Activated CD8-positive, alpha-beta memory T cell treated with anti-CD3 and anti-CD28 coated beads for 24 hours (primary cell): ENCODE data around the gene TPST2.
"Not testable (repeated sequence)": the region's sequence is repeated elsewhere in the genome, so short reads cannot be mapped to it uniquely, and the experiment has no call there.

ENCODE experiments used
- DNase-seq: peaks from one replicate; pipeline ENCODE4 v3.0.0-alpha.2; 2020

TPST2 gene

DNA sequence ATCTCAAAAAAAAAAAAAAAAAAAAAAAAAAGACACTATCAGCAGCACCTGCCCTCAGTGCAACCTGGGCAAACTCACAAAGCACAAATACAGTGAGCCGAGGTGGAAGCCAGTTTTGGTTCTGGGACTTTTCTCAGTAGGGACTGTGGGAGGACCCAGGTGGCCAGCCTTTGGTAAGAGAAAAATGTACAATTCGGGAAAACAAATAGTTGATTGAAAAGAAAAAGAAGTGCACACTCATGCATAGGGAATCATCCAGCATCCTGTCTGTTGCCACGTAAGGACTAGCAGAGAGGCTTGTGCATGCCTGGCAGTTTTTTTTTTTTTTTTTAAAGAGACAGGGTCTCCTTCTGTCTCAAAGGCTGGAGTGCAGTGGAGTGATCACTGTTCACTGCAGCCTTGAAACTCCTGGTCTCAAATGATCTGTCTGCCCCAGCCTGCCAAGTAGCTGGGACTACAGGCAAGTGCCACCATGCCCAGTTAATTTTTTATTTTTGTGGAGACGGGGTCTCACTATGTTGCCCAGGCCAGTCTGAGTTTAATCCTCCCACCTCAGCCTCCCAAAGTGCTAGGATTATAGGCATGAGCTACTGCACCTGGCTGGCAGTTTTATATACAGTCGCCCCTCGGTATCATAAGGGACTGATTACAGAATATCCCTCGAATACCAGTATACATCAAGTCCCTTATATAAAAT is 36.7 kb downstream of the TPST2 start:
- DNase-seq = no peak

DNA sequence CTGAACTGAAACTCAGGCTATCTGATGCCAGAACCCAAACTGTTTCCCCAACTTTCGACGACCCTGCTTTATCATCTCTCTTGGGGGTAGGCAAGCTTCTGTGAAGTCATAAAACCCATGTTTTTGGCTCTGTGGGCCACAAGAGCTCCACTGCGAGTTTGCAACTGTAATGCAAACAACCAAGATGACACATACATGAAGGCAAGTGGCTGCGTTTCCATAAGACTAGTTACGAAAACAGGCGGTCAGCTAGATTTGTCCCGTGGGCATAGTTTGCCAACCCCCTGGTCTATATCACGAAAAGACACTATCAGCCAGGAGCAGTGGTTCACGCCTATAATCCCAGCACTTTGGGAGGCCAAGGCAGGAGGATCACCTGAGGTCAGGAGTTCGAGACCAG is 37.5 kb downstream of the TPST2 start:
- DNase-seq = no peak

DNA sequence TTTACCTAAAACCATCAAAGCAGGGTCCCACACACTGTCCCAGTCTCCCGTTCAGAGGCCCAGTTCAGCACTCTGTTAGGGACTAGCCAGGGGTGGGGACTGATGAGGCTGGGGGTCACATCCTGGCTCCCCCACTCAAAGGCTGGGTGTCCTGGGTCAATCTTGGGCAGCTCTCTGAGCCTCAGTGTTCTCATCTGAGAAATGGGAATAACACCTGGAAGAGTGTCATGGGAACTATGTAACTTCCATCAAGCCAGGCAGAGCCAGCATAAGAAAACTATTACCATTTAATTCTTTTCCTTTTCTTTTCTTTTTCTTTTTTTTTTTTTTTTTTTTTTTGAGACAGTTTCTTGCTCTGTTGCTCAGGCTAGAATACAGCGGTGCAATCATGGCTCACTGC is 38.4 kb downstream of the TPST2 start:
- no peak for DNase-seq

DNA sequence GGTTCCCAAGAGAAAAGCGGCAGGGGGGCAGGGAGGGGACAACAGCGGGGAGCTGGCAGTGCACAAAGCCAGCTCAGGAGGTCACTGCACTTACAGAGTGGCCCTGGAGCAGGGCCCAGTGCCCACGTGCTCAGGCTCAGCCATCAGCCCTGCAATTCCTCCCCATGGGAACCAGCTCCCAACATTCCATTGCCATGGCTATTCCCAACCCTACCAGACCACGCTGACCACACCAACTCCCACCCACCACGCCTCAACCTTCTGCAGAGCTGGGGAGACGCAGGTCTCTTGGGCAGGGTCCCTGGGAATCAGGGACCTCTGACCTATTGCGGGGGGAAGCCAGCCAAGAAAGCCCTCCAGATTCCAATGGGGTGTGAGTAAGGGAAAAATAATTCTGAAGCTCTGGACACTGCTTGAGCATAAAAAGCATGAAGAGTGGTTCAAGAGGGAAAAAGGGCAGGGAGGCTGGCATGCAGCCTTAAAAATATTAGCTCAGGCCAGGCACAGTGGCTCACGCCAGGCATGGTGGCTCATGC is 39.4 kb downstream of the TPST2 start:
- no peak for DNase-seq

DNA sequence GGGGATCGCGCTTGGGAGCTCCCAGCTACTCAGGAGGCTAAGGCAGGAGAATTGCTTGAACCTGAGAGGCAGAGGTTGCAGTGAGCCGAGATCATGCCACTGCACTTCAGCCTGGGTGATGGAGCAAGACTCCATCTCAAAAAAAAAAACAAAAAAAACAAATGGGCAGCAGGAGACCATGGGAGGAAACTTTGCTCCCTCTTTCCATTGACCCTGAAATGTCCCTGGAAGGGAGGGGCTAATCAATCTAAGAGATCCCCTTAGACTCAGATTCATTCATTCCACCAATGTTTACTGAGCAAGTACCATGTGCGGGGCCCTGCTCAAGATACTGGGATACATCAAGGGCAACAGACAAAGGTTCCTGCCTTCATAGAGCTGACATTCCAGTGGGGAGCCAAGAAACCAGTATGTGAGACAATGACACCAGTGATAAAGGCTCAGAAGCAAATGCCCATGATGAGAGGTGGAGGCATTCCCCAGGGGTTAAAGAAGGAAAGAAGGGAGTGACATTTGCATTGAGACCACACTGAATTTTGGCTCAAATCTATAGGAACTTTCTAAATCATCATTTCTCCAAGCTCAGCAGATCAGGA is 39.9 kb downstream of the TPST2 start:
- DNase-seq = no peak

DNA sequence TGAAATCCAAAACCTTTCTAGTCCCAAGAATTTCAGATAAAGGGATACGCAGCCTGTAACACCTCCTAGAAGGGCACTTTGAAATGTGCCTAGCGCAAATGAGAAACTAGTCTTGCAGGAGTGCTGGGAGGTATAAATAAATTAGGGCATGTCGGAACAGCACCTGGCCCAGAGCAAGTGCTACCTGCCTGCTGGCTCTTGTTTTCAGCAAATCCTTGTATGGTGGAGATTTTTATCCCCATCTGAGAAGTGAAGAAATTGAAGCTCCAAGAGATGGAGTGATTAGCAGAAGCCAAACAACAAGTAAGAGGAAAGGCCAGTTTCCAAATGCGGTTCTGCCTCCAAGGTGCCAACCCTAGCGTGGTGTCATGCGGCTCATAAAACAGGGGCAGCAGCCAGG is 40.9 kb downstream of the TPST2 start:
- no peak for DNase-seq

DNA sequence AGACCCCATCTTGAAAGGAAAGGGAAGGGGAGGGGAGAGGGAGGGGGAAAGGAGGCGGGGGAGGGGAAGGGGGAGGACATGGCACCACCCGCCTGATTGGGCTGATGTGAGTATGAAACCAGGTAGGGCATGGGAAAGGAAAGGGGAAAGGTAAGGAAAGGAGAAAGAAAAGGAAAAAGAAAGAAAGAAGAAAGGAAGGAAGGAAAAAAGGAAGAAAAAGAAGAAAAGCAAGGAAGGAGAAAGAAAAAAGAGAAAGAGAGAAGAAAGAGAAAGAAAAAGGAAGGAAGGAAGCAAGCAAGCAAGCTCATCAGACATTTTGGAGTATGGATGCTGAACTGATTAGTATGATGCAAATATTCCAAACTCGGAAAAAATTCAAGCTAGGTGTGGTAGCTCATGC is 41.6 kb downstream of the TPST2 start:
- DNase-seq = no peak

DNA sequence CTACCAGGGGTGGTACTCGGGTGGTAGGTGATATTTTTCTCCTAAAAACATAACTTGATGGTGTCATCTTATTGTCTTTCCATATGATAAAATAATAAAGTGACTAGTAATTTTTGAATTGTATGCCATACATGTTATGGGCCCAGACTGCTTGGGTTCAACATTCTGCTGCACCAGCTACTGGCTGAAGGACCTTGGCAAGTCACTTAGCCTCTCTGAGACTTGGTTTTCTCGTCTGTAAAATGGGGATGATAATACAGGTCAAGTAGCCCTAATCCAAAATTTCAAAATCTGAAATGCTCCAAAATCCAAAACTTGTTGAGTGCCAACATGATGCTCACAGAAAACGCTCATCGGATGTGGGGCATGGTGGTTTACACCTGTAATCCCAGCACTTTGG is 42.1 kb downstream of the TPST2 start:
- DNase-seq = no peak

DNA sequence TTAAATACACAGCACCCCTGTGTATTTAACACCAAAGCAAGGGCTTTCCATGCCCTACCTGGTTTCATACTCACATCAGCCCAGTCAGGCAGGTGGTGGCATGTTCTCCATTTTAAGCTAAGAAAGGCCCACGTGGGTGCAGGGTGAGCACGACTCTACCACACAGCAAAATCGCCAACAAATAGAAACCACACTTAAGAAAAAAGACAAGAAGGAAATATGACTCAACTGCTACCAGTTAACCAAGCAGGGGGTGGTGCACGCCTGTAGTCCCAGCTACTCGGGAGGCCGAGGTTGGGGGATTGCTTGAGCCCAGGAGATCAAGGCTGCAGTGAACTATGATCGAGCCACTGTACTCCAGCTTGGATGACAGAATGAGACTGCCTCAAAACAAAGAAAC is 42.5 kb downstream of the TPST2 start:
- peak; percentile 73 for DNase-seq

DNA sequence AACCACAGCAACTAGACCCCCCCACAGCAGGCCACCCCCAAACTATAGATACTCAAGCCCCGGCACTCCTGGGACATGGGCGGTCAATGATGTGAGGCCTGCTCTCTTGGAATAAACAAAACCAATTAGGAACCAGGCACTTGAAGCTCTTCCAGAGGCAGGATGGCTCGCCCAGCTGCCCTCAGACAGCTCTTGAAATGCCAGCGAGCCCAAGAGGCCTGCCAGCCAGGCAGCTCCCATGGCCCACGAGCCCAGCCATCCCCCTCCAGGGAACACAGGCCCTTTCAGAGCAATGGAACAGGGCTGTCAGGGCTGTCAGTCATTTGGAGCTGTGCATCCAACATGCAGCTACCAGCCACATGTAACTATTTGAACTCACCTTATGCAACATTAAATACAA is 43.6 kb downstream of the TPST2 start:
- no peak for DNase-seq

DNA sequence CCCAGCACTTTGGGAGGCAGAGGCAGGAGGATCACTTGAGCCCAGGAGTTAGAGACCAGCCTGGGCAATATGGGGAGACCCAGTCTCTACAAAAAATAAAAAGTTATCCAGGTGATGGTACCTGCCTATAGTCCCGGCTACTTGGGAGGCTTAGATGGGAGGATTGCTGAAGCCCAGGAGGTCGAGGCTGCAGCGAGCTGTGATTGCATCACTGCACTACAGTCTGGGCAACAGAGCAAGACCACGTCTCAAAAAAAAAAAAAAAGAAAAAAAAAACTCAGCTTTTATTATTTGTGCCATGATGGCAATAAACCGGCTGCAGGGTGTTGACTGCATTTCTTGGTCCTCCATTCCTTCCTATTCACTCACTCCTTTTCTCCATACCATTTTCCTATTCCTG is 44.1 kb downstream of the TPST2 start:
- no peak for DNase-seq

DNA sequence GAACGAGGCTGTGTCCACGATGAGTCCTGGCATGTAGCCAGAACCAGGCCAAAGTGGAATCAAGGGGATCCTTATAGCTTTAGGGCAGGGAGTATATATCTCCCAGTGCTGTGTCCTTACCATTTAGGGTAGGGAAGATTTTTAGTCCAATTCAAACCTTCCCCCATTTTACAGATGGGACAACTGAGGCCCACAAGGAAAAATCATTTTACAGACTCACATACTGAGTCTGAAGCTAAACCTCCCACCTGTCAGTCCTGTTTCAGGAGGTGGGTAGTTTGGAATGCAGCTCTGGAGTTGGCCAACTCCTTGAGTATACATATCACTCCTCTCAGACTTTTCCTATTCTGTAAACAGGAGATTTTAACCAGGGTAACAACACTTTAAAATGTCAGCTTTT is 44.5 kb downstream of the TPST2 start:
- DNase-seq = no peak

DNA sequence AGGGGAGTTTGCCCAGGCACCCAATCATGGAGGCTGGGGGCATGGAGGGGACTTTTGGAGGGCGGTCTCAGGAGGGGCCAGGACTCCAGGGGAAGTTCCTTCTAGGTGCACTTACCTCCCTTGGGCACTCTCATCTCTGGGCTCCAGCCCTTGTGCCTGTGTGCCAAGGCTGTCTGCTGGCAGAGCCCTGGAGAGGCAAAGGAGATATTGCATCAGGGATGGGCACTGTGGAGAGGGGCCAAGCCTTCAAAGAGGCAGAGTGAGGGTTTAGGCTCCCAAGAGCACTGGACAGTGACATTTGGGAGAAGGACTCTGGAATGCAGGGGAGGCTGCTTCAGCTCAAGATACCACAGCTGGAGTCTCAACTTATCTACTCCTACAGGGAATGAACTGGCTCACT is 45.4 kb downstream of the TPST2 start:
- DNase-seq = no peak

DNA sequence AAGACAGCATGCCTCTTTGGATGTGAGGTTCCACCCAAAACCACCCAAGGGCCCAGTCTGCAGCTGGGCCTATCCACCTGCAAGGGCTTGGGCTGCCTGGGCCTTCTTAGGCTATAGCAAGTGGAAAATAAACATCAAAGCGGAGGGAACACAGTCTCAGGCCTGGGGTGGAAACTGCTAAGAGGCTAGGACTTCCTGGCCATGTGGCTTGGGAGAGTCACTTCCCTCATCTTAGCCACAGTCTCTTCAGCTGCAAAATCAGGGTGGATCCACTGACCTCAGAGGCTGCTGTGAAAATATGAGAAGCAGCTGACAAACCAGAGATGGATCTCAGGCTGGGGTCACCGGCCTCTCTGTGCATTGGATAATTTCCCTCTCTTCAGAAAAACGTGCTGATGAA is 47.1 kb downstream of the TPST2 start:
- no peak for DNase-seq

DNA sequence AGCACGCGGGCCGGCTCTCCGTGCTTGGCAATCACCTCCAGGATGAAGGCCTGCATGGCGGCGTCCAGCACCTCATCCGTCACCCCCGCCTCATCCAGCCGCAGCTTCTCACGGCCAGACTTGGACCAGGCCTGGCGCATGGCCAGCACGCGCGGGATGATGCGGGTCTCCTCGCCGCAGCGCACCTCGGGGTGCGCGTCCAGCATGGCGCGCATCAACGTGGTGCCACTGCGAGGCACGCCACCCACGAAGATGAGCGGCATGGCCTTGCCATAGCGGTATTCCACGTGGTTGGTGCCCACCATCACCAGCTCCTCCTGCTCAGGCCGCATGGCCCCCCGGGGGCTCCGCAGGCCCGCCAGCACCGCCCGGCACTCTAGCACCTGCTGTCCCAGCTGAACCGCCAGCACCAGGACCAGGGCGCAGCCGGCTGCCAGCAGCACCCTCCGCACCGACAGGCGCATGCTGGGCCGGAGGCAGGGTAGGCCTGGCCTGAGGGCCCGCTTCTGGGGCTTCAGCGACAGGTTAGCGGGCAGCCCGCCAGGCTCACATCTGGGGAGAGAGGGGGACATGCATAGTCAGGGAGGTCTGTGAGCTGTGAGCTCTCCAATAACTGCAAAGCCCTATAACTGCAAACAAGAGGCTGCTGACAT is 48.6 kb downstream of the TPST2 start:
- no peak for DNase-seq

DNA sequence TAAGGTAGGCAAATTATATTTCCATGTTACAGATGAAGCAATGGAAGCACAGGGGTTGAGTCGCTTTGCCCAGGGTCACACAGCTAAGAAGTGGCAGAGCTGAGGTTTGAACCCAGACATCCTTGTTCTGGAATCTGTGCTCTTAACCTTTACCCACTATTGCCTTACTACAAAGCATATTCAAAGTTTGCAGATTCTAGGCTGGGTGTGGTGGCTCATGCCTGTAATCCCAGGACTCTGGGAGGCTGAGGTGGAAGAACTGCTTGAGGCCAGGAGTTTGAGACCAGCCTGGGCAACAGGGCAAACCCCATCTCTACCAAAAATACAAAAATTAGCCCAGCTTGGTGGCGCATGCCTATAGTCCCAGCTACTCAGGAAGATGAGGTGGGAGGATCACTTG is 49.8 kb downstream of the TPST2 start:
- no peak for DNase-seq

DNA sequence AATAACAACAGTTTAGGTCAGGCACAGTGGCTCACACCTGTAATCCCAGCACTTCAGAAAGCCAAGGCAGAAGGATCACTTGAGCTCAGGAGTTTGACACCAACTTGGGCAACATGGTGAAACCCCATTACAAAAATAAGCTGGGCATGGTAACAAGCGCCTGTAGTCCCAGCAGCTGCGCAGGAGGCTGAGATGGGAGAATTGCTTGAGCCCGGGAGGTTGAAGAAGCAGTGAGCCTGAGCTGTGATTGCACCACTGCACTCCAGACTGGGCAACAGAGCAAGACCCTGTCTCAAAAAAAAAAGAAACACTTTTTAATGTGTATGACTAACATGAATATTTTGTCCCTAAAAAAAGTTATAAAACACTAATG is 53.2 kb downstream of the TPST2 start:
- no peak for DNase-seq

DNA sequence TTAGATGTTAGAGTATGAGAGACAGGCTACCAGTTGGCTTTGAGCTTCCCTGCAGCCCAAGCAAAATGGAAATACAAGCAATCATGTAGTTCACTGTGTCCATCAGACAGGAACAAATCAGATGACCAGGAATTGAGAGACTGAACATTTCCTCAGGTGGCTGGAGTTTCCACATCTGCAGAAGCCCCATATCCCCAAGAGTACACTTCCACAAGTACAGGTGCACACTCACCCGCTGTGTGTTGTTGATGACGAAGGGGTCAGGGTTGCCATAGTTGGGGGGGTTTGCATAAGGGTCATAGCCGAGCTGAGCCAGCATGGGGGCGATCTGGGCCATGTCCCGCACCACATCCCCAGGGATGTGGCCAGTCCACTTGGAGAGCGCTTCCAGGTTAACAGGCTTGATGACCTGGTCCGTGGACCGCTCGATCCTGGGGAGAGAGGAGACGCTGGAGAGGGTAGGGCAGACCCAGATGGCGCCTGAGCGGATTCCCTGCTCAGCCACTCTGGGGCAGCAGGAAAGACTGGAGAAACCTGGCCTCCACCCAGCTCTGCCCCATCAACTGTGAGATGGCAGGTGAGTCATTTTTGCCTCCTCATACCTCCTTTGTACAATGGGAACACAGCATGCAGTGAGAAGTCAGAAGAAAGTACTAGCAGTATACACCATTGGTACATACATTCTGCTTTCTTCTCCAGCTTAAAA is 53.7 kb downstream of the TPST2 start:
- no peak for DNase-seq

DNA sequence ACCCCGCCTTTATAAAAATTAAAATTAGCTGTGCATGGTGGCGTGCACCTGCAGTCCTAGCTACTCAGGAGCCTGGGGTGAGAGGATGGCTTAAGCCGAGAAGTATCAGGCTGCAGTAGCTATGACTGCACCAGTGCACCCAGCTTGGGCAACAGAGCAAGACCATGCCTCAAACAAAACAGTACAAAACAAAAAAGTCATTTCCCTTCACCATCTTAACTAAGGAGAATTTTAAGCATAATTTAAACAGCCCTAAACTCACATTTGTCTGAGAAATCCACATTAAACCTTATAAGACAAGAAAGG is 54.4 kb downstream of the TPST2 start:
- DNase-seq = no peak

DNA sequence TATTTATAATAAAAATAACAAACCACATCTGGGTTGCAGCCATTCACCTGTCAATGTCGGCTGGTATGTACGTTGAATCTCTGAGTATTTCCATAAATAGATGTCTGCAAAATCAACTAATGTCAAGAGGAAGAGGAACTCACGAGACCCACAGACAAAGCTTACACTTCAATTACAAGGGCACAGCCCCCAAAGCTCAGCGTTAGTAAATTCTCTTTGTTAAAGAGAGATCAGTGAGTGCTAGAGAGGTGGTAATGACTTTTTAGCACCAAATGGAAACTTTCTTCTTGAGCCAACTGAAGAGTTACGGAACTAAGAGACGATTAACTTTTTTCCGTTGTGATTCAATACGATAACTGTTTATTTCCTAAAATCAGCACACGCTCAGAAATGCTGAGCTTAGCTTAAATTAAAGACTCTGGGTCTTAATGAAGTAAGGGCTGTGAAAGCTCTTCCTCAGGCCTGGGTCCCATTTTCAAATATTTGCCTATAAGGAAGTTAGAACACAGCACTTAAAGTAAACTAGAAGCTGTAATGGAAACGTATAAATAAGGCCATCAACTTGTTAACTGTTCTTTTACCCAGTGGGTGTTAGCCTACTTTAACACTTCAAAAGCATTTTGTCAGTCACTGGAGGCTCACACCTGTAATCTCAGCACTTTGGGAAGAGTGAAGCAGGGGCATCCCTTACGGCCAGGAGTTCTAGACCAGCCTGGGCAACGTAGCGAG is 54.9 kb downstream of the TPST2 start:
- no peak for DNase-seq

DNA sequence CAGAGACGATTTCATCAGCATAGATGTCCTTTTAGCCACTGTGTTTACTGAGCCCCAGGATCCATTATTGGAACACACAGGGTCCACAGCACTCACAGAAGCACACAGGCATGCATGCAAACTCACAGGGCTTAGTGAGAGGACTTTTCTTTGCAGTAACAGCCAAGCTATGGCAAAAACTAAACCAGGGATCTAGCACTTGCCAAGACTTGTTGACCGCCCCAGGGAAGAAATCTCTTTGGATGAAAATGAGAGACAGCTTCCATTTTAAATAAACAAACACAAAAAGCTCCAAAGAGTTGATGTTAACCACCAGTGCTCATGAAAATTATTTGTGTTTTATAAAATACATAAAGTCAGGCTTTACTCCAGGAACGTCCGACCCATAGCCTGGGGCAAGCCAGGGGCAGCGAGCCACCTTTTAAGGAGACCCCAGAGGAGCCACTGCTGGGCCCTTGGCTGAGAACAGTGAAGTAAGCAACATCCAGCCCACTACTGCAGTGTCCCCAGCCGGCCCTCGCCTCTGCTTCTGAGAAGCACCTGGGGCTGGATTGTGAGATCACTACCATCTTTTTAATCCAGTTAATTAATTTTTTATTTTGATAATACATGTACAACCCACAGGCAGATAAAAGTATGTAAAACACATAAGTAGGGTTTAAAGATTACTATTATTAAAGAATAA is 55.6 kb downstream of the TPST2 start:
- no peak for DNase-seq

DNA sequence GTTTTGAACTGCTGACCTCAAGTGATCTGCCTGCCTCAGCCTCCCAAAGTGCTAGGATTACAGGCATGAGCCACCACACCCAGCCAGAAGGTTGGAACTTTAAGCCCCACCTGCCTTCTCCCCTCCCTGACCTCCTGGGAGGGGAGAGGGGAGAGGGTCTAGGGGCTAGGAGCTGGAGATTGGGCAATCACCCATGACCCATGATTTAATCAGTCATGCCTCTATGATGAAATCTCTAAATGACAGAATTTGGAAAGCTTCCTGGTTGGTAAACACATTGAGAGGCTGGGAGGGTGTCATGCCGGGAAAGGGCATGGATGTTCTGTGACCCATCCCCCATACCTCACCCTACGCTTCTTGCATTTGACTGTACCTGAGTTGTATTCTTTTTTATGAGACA is 60.6 kb downstream of the TPST2 start:
- DNase-seq = no peak

DNA sequence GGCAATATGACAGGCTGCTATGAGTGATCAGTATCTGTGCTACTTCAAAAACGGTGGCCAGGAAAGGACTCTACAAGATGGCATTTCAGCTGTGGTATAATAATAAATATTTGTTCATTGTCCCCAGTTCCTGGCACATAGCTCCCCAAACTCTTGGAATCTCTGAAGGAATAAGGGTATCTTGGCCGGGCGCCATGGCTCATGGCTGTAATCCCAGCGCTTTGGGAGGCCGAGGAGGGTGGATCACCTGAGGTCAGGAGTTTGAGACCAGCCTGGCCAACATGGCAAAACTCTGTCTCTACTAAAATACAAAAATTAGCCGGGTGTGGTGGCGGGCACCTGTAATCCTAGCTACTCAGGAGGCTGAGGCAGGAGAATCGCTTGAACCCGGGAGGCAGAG is 61.4 kb downstream of the TPST2 start:
- DNase-seq = not testable (repeated sequence)
